Nephron (organoid): Measurements from ENCODE around the gene HRH3.

Experiments
- H3K27ac Mint-ChIP-seq, 3 experiments: 2 replicates each; pipeline ENCODE4 v1.8.0; 2020; ENCODE audit warnings: mixed read lengths in 3 of 3, mild to moderate bottlenecking in 2 of 3, moderate library complexity in 1 of 3
- H3K27me3 Mint-ChIP-seq: 2 replicates; pipeline ENCODE4 v1.8.0; 2021; ENCODE audit warnings: low read depth, mild to moderate bottlenecking, moderate library complexity, mixed read lengths
- H3K36me3 Mint-ChIP-seq: 2 replicates; pipeline ENCODE4 v1.8.0; 2020; ENCODE audit warnings: low read depth, mixed read lengths
- H3K4me1 Mint-ChIP-seq: 2 replicates; pipeline ENCODE4 v1.8.0; 2020; ENCODE audit warnings: mixed read lengths
- H3K4me3 Mint-ChIP-seq, 3 experiments: 2 replicates each; pipeline ENCODE4 v1.8.0; 2020; ENCODE audit warnings: mild to moderate bottlenecking in 3 of 3, mixed read lengths in 3 of 3, moderate library complexity in 2 of 3
- H3K9me3 Mint-ChIP-seq: 2 replicates; pipeline ENCODE4 v1.8.0; 2020; ENCODE audit warnings: mixed read lengths
- TF ChIP-seq, protein P1 (sequence below), 3 experiments: fragments of 200-600 bp; sonication (generic); IDR thresholded peaks; one replicate each; pipeline ENCODE4 v1.5.0; 2021; ENCODE audit warnings: antibody characterized with exemption in 3 of 3; ENCODE audit not compliant: unreplicated experiment in 3 of 3

Gene HRH3

DNA sequence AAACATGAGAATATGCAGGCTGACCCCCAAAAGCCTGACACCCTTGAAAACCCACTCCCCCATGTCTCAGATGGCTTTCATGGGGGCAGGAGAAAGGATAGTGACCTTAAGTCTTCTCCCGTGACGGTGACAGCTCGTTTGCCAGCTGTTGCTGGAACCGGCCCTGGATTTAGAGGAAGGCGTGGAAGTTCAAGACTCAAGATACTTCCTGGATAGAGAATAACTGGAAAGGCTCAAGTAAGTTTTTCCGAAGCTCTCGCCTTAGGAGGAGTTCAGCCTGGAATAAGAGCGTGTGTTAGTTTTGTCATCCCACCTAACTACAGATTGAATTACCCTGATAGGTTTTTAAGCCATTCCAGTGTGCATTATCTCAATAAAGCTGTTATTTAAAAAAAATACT, 48.8 kb downstream of the HRH3 start:
- TF ChIP-seq, protein P1, sequence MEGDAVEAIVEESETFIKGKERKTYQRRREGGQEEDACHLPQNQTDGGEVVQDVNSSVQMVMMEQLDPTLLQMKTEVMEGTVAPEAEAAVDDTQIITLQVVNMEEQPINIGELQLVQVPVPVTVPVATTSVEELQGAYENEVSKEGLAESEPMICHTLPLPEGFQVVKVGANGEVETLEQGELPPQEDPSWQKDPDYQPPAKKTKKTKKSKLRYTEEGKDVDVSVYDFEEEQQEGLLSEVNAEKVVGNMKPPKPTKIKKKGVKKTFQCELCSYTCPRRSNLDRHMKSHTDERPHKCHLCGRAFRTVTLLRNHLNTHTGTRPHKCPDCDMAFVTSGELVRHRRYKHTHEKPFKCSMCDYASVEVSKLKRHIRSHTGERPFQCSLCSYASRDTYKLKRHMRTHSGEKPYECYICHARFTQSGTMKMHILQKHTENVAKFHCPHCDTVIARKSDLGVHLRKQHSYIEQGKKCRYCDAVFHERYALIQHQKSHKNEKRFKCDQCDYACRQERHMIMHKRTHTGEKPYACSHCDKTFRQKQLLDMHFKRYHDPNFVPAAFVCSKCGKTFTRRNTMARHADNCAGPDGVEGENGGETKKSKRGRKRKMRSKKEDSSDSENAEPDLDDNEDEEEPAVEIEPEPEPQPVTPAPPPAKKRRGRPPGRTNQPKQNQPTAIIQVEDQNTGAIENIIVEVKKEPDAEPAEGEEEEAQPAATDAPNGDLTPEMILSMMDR (IDR thresholded peaks at IDR 0.05; ENCODE audit: unreplicated experiment in 3 of 3), result no peak
- no peak overlapping the region for H3K4me3 Mint-ChIP-seq
- peaks cover 24% of the 10 kb centered on the region for H3K36me3 Mint-ChIP-seq
- no peak overlapping the region for H3K27ac Mint-ChIP-seq
- H3K4me1 Mint-ChIP-seq, result no peaks in the 10 kb centered on the region
- H3K9me3 Mint-ChIP-seq, result no peaks in the 10 kb centered on the region
- H3K27me3 Mint-ChIP-seq, result no peaks in the 10 kb centered on the region

GRCh38 chr20:62170536-62170935, 49.5 kb downstream of the HRH3 start:
- Mint-ChIP-seq H3K27ac (no peak overlapping the region), H3K9me3 (no peaks in the 10 kb centered on the region), H3K36me3 (peaks cover 28% of the 10 kb centered on the region), H3K27me3 (no peaks in the 10 kb centered on the region), H3K4me1 (no peaks in the 10 kb centered on the region), H3K4me3 (no peak overlapping the region)
- TF ChIP-seq, protein P1 (IDR thresholded peaks at IDR 0.05; ENCODE audit: unreplicated experiment in 3 of 3), result no peak

- no peaks in the 10 kb centered on the region for H3K27me3 Mint-ChIP-seq
- H3K9me3 Mint-ChIP-seq, result no peaks in the 10 kb centered on the region
- peaks cover 20% of the 10 kb centered on the region for H3K36me3 Mint-ChIP-seq
- H3K27ac Mint-ChIP-seq, result no peak overlapping the region
- no peaks in the 10 kb centered on the region for H3K4me1 Mint-ChIP-seq
- H3K4me3 Mint-ChIP-seq, result no peak overlapping the region
- TF ChIP-seq, protein P1 (IDR thresholded peaks at IDR 0.05; ENCODE audit: unreplicated experiment in 3 of 3), result no peak
Observed at GRCh38 chr20:62168890-62169435, 51.1 kb downstream of the HRH3 start.

DNA sequence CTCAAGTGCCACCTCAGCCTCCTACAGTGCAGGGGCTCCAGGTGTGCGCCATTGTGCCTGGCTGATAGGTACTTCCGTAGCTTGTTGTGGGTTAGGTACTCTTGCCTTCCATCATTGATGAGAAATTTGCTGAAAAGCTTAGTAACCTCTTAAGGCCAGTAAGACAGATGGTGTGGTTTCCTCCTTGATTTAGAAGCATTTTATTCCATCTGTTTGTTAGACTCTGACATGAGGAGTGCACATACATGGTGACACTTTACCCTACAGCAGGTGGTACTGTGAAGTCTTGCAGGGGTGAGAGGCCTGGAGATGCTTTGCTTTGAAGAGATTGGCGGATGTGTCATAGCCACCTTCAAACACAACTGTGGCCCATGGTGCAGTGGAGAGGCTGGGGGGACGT, 52.0 kb downstream of the HRH3 start:
- Mint-ChIP-seq H3K4me1 (no peaks in the 10 kb centered on the region), H3K9me3 (no peaks in the 10 kb centered on the region), H3K4me3 (no peak overlapping the region), H3K36me3 (peaks cover 22% of the 10 kb centered on the region), H3K27me3 (no peaks in the 10 kb centered on the region), H3K27ac (no peak overlapping the region)
- TF ChIP-seq, protein P1 (IDR thresholded peaks at IDR 0.05; ENCODE audit: unreplicated experiment in 3 of 3), result no peak

GRCh38 chr20:62167474-62167873, 52.6 kb downstream of the HRH3 start:
- TF ChIP-seq, protein P1 (IDR thresholded peaks at IDR 0.05; ENCODE audit: unreplicated experiment in 3 of 3), result no peak
- Mint-ChIP-seq H3K27ac (no peak overlapping the region), H3K36me3 (peaks cover 22% of the 10 kb centered on the region), H3K9me3 (no peaks in the 10 kb centered on the region), H3K27me3 (no peaks in the 10 kb centered on the region), H3K4me3 (no peak overlapping the region), H3K4me1 (no peaks in the 10 kb centered on the region)

- Mint-ChIP-seq H3K27me3 (no peaks in the 10 kb centered on the region), H3K4me1 (no peaks in the 10 kb centered on the region), H3K36me3 (peaks cover 22% of the 10 kb centered on the region), H3K9me3 (no peaks in the 10 kb centered on the region), H3K4me3 (no peak overlapping the region), H3K27ac (no peak overlapping the region)
- TF ChIP-seq, protein P1 (IDR thresholded peaks at IDR 0.05; ENCODE audit: unreplicated experiment in 3 of 3), result no peak
Observed at GRCh38 chr20:62165762-62166399, 54.2 kb downstream of the HRH3 start.
